DND-41 (cell line): Measurements from ENCODE around the gene NADK2.

Experiments used
- ATAC-seq: fragments of 200-7000 bp; cut with Tn5 transposase; 3 replicates; pipeline ENCODE4 v1.9.1; 2021; ENCODE audit warnings: low read depth; ENCODE audit not compliant: insufficient read depth
- DNase-seq: peaks from one replicate; pipeline ENCODE4 v3.0.0-alpha.2; 2020
- H2AFZ ChIP-seq: 2 replicates; pipeline ENCODE4 v1.6.0; 2012; ENCODE audit warnings: low read depth, low read length
- H3K27ac ChIP-seq: 2 replicates; pipeline ENCODE4 v1.5.1; 2012; ENCODE audit warnings: low read length, inconsistent platforms
- H3K27me3 ChIP-seq: fragments of 200-600 bp; sonication (generic); 2 replicates; pipeline ENCODE4 v1.6.0; 2012; ENCODE audit warnings: low read length, mild to moderate bottlenecking, inconsistent platforms; ENCODE audit not compliant: insufficient read depth, poor library complexity
- H3K36me3 ChIP-seq: 2 replicates; pipeline ENCODE4 v1.5.1; 2012; ENCODE audit warnings: low read length, inconsistent platforms; ENCODE audit not compliant: insufficient read depth
- H3K4me1 ChIP-seq: 2 replicates; pipeline ENCODE4 v1.5.1; 2012; ENCODE audit warnings: mild to moderate bottlenecking, low read length; ENCODE audit not compliant: insufficient read depth
- H3K4me2 ChIP-seq: 2 replicates; pipeline ENCODE4 v1.6.0; 2012; ENCODE audit warnings: mild to moderate bottlenecking, moderate library complexity, low read length, inconsistent platforms; ENCODE audit not compliant: insufficient read depth
- H3K4me3 ChIP-seq, 2 experiments: fragments of 200-600 bp in 1 of 2; shearing (Covaris generic) in 1 of 2; 2 replicates each; pipeline ENCODE4 v1.5.1; 2012 to 2016; ENCODE audit warnings: inconsistent platforms in 2 of 2, low read length in 2 of 2, mild to moderate bottlenecking in 2 of 2, low read depth in 1 of 2, moderate library complexity in 1 of 2
- H3K79me2 ChIP-seq: 2 replicates; pipeline ENCODE4 v1.6.0; 2012; ENCODE audit warnings: low read length, inconsistent platforms; ENCODE audit not compliant: insufficient read depth
- H3K9ac ChIP-seq: 2 replicates; pipeline ENCODE4 v1.6.0; 2012; ENCODE audit warnings: low read depth, mild to moderate bottlenecking, inconsistent platforms, low read length, moderate library complexity
- H3K9me3 ChIP-seq: 2 replicates; pipeline ENCODE4 v1.5.1; 2012; ENCODE audit warnings: low read length, moderate library complexity, mild to moderate bottlenecking, inconsistent platforms; ENCODE audit not compliant: insufficient read depth, severe bottlenecking
- H4K20me1 ChIP-seq: 2 replicates; pipeline ENCODE4 v1.6.0; 2012; ENCODE audit warnings: low read length; ENCODE audit not compliant: insufficient read depth
- EZH2 ChIP-seq: IDR thresholded peaks from 3 replicates; pipeline ENCODE4 v1.6.1; 2012; ENCODE audit warnings: borderline replicate concordance, low read depth, mild to moderate bottlenecking, moderate library complexity, low read length, inconsistent platforms; ENCODE audit not compliant: severe bottlenecking
- TF ChIP-seq, protein P1 (sequence below): IDR thresholded peaks from 2 replicates; pipeline ENCODE4 v1.5.1; 2012; ENCODE audit warnings: borderline replicate concordance, low read length, moderate library complexity, mild to moderate bottlenecking; ENCODE audit not compliant: poor library complexity, severe bottlenecking; ENCODE audit errors: extremely low read depth

The NADK2 gene

DNA sequence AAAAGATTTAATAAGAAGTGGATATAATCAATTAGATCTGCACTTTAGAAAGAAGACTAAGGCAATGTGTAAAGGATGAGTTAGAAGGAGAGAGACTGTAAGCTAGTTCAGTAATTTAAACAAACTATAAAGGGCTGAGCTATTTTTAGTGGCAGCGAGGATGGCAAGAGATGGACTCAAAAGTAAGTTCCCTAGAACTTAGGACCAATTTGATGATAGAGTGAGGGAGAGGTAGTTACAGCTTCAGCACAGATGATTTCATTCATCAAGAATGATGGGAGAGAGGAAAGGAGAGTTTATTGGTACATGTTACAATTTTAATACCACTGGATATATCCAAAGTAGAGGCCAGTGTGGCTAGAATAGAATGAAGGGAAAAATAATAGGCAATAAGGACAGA is 19.1 kb downstream of the NADK2 start:
- H3K4me2 ChIP-seq, result no peak overlapping the region
- no peaks in the 10 kb centered on the region for H3K9me3 ChIP-seq
- peaks cover 45% of the 10 kb centered on the region; the same call in 1 of the 2 replicates for H3K36me3 ChIP-seq
- H3K27me3 ChIP-seq, result no peaks in the 10 kb centered on the region
- H4K20me1 ChIP-seq, result no peaks in the 10 kb centered on the region
- H3K9ac ChIP-seq, result no peak overlapping the region
- no peak overlapping the region for H2AFZ ChIP-seq
- ATAC-seq (no peak), DNase-seq (no peak)
- H3K27ac ChIP-seq, result no peak overlapping the region
- no peaks in the 10 kb centered on the region for H3K79me2 ChIP-seq
- no peaks in the 10 kb centered on the region for H3K4me1 ChIP-seq
- no peak overlapping the region for H3K4me3 ChIP-seq
- TF ChIP-seq EZH2, result no peak
- TF ChIP-seq, protein P1, sequence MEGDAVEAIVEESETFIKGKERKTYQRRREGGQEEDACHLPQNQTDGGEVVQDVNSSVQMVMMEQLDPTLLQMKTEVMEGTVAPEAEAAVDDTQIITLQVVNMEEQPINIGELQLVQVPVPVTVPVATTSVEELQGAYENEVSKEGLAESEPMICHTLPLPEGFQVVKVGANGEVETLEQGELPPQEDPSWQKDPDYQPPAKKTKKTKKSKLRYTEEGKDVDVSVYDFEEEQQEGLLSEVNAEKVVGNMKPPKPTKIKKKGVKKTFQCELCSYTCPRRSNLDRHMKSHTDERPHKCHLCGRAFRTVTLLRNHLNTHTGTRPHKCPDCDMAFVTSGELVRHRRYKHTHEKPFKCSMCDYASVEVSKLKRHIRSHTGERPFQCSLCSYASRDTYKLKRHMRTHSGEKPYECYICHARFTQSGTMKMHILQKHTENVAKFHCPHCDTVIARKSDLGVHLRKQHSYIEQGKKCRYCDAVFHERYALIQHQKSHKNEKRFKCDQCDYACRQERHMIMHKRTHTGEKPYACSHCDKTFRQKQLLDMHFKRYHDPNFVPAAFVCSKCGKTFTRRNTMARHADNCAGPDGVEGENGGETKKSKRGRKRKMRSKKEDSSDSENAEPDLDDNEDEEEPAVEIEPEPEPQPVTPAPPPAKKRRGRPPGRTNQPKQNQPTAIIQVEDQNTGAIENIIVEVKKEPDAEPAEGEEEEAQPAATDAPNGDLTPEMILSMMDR, result no peak

DNA sequence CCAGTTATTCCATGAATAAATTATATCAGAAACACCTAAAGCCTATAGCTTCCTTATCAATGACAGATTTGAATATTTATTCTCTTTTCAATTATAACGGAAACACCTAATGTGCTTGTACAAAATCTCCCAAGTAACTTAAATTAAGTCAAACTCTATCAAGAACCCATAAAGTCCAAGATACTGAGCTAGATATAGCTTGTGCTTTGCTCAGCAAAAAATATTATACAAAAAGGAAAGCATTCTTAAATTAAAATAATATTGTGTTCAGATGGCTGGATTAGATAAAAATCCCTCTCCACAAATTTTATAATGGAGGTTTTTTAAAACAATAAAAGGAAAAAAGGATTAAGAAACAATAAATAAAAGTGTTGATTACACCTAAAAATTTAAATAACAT is 23.7 kb downstream of the NADK2 start:
- Histone ChIP-seq H3K79me2 (no peaks in the 10 kb centered on the region), H3K4me3 (no peak overlapping the region), H3K4me1 (no peaks in the 10 kb centered on the region), H3K9me3 (no peaks in the 10 kb centered on the region), H3K4me2 (no peak overlapping the region), H4K20me1 (no peaks in the 10 kb centered on the region), H3K27me3 (no peaks in the 10 kb centered on the region), H3K36me3 (peaks cover 50% of the 10 kb centered on the region), H3K9ac (no peak overlapping the region), H3K27ac (no peak overlapping the region), H2AFZ (no peak overlapping the region)
- TF ChIP-seq, protein P1, result no peak
- TF ChIP-seq EZH2, result no peak
- DNase-seq (no peak), ATAC-seq (no peak)

DNA sequence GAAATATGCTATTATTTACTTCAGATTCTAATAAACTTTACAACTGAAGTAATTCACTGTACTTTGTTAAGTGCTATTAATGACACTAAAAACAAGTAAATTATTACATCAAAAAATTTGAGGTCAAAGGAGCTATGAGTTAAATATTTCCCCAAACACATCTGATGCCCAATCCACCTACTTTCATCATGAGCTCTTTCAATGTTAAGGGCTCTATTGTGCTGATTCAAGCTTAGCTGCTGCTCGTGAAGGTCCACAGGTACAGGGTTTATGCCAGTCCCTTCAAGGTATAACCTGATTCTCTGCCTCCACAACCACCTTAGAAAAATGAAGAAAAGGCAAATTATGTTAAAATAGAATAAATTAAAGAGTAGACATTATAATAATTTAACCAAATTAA is 24.2 kb downstream of the NADK2 start:
- H3K9ac ChIP-seq, result no peak overlapping the region
- H4K20me1 ChIP-seq, result no peaks in the 10 kb centered on the region
- ATAC-seq (no peak), DNase-seq (no peak)
- H3K4me1 ChIP-seq, result no peaks in the 10 kb centered on the region
- H3K4me2 ChIP-seq, result no peak overlapping the region
- no peaks in the 10 kb centered on the region for H3K79me2 ChIP-seq
- no peak overlapping the region for H3K4me3 ChIP-seq
- peaks cover 54% of the 10 kb centered on the region for H3K36me3 ChIP-seq
- no peak overlapping the region for H3K27ac ChIP-seq
- TF ChIP-seq, protein P1, result no peak
- no peak for TF ChIP-seq EZH2
- no peaks in the 10 kb centered on the region for H3K27me3 ChIP-seq
- no peaks in the 10 kb centered on the region for H3K9me3 ChIP-seq
- no peak overlapping the region for H2AFZ ChIP-seq

DNA sequence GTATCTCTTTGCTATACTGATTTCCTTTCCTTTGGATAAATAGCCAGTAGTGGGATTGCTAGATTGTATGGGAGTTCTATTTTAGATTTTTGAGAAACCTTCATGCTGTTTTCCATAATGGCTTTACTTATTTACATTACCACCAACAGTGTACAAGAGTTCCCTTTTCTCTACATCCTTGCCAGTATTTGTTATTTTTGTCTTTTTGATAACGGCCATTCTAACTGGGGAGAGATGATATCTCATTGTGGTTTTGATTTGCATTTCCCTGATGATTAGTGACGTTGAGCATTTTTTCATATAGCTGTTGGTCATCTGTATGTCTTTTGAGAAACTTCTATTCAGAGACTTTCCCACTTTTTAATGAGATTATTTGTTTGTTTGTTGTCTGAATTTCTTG is 25.8 kb downstream of the NADK2 start:
- Histone ChIP-seq H3K36me3 (peaks cover 47% of the 10 kb centered on the region), H3K79me2 (no peaks in the 10 kb centered on the region), H3K9ac (no peak overlapping the region), H3K4me1 (no peaks in the 10 kb centered on the region), H3K27ac (no peak overlapping the region), H3K4me3 (no peak overlapping the region), H3K27me3 (no peaks in the 10 kb centered on the region), H2AFZ (no peak overlapping the region), H3K4me2 (no peak overlapping the region), H3K9me3 (no peaks in the 10 kb centered on the region), H4K20me1 (no peaks in the 10 kb centered on the region)
- DNase-seq (no peak), ATAC-seq (no peak)
- TF ChIP-seq, protein P1, result no peak
- TF ChIP-seq EZH2, result no peak
